GM21723 (cell line): ENCODE results near the gene LRP1-AS.

Experiments
- ATAC-seq: cut with Tn5 transposase; IDR thresholded peaks from one replicate; pipeline ENCODE4 v1.9.1; 2021; ENCODE audit warnings: mild to moderate bottlenecking, moderate library complexity; ENCODE audit not compliant: unreplicated experiment

LRP1-AS gene

DNA sequence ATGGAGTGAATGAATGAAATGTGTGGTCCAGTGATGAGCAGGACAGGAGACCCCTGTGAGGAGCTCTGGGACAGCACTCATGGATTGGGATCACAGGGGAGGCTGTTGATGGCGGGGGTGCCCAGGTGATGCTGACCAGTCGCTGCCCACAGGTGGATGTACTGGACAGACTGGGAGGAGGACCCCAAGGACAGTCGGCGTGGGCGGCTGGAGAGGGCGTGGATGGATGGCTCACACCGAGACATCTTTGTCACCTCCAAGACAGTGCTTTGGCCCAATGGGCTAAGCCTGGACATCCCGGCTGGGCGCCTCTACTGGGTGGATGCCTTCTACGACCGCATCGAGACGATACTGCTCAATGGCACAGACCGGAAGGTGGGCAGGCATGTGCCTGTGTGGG is 13.3 kb upstream of the LRP1-AS start:
- no peak for ATAC-seq

DNA sequence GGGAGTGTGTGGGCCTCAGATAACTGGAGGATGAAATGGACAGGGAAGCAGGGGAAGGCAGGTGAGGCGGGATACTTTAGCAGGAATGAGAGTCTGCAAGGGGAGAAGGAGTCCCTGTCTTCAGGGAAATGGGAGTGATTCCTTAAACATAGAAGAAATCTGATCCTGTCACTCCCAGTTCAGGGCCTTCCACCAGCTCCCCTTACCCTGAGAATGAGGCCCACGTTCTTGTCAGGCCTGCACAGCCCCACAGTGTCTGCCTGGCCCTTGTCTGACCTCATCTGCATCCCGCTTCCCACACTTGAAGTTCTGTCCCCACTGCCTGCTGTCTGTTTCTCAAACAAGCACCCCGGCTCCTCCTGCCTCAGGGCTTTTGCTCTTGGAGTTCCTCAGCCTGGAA is 12.6 kb upstream of the LRP1-AS start:
- no peak for ATAC-seq

DNA sequence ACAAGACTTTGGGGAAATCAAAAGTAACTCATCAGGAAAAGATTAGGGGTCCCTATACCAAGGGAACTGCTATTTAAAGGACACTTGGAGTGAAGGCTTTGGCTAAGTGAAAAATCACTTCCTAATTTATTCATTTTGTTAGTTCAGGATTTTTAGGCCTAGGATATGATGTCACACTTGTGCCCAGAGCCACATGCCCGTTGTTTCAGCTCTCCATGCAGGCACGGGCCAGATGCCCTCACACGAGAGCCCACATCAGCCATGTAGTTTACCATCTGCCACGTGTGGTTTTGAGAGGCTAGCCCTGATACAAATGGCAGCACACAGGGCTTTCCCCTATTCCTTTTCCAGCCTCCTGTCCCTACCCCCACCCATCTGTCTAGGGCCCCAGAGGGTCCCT is 11.9 kb upstream of the LRP1-AS start:
- no peak for ATAC-seq

DNA sequence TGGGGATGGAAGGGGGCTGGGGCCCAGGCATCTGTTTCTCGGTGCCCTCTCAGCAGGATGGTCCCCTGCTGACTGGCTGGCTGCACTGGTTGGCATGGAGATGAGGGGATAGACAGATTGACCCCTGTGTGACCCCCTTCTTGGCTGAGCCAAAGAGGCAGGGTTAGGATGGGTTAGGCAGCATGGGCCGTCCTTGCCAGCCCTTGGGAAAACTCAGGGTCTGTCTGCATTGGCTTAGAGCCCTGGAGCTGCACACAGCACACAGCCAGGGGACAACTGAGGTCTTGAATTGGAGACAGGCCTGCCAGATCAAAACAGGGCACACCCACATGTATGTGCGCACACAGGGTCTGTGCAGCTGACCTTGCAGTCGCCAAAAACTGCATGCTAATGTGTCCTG is 11.2 kb upstream of the LRP1-AS start:
- ATAC-seq, result no peak

DNA sequence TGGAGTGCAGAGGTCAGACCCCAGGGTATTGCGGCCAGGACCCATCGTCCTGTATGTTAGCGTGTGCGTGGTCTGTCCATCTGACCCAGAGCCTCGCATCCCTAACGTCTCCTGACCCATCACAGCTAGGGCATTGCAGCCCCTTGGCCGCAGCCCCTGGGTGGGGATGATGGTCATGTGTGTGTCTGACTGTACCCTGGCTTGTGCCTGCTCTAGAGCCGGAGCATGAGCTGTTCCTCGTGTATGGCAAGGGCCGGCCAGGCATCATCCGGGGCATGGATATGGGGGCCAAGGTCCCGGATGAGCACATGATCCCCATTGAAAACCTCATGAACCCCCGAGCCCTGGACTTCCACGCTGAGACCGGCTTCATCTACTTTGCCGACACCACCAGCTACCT is 10.8 kb upstream of the LRP1-AS start:
- no peak for ATAC-seq

DNA sequence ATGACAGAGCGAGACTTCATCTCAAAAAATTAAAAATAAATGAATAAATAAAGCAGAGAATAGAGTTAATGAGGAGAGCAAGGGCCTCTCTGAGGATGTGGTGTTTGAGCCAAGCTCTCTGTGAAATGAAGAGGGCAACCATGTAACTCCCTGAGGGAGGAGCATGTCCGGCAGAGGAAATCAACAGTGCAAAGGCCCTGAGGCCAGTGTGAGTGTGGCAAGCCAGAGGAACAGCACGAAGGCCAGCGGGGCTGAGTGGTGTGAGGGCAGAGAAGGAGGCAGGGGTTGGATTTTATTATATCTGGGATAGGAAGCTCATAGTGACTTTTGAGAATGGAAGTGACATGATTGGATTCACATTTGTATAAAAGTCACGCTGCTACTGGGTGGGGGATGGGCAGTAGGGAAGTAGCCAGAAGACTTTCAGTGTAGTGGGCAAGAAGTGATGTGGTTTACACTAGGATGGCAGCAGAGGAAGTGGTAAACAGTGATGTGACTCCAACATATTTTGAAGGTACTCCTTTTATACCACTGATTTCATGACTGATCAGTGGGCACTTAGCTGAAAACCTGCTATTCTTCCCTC is 10.3 kb upstream of the LRP1-AS start:
- ATAC-seq, result no peak

DNA sequence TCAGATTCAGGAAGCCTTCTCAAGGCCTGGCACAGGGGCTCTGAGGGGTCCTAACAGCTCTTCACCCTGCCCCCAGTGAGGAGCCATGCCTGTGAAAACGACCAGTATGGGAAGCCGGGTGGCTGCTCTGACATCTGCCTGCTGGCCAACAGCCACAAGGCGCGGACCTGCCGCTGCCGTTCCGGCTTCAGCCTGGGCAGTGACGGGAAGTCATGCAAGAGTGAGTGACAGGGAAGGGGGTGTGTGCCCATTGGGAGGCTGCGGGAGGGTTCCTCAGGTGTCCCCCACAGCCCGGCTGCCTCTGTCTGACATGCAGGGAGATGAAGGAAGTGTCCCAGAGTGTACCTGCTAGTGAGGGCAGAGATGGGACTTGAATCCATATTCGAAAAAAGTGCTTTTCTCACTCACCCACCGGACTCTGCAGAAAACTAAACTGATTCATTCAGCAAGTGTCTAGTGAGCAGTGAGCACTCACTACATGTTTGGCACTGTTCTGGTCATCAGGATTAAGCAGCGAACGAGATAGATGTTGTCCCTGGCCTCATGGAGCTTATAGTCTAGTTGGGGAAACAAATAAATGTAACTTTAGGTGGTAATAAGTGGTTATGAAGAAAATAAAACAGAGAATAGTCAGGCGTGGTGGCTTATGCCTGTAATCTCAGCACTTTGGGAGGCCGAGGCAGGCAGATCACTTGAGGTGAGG is 9.4 kb upstream of the LRP1-AS start:
- no peak for ATAC-seq

DNA sequence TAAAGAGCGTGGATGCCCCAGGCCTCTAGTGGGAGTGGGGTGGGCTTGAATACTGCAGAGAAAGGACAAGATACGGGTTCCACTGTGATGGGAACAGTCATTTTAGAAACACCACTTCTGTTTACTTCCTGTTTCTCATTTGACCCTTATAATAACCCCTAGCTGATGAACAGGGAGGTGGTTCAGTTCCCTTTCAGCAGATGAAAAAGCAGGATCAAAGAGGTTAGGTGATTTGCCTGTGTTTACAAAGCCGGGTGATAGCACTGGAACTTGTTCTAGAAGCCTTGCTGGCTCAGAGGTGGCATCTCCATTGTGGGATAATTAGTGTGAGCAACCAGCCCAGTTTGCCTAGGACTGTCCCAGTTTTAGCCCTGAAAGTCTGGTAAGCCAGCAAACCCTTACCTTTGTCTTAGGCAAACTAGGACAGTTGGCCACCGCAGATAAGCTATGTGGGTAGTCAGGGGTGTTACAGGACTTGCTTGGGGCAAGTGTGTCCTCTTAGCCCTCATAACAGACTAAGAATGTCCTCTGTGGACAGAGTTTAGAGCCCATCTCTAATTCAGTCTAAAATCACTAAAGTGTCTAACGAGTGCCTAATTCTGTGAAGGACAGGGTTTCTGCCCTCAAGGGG is 7.5 kb upstream of the LRP1-AS start:
- no peak for ATAC-seq

DNA sequence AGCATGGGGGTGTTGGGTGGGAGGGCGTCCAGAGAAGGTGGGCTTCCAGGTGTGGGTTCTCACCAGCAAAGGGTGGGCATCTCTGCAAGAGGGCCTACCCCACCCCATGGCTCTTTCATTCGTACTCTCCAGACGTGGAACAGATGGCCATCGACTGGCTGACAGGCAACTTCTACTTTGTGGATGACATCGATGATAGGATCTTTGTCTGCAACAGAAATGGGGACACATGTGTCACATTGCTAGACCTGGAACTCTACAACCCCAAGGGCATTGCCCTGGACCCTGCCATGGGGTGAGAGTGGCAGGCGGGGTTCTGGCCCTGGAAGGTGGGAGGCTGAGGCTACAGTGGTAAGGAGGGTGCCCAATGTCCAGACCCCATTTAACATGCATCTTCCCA is 6.7 kb upstream of the LRP1-AS start:
- no peak for ATAC-seq

DNA sequence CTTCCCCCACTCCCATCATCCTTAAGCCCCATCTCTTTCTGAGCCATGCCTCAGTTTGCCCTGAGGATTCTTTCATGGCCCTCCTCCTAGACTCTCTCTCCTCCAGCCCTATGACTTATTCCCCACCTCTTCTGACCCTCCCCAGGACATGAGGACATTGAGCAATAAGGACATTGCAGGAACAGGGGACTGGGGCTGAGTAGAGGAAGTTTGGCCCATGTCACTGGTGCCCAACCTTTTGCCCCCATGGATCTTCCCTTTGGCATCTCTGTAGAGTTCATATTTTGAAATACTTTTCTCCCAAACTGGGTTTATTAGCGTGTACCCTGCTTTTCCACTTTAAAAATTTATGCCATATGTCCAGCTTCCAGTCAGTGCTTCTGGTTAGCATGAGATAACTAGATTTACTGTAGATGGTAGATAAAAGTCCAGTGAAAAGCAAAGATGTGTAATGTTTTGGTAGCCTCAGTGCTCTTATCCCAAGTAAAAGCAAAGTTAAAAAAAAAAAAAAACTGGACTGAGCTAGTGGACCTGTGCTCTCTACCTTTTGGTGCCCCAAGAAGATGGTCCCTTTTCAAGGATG is 6.1 kb upstream of the LRP1-AS start:
- ATAC-seq, result no peak

DNA sequence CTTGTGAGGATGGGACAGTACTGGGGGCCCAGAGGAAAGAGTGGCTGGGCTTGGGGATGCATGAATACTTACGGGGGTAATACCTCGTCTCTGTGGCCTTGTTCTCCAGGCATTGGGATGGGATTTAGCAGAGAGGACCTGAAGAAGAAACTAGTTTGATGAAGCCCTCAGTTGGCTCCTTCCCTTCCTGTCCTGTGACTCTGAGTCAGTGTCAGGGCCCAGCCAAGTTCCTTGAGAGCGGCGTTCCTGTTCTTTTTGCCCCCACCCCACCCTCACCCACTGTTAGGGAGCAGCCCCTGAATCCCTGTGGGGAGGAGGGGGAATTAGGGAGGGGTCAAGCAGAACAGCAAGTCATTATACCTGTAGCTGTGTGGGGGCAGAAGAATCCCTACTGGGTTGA is 5.2 kb upstream of the LRP1-AS start:
- no peak for ATAC-seq

DNA sequence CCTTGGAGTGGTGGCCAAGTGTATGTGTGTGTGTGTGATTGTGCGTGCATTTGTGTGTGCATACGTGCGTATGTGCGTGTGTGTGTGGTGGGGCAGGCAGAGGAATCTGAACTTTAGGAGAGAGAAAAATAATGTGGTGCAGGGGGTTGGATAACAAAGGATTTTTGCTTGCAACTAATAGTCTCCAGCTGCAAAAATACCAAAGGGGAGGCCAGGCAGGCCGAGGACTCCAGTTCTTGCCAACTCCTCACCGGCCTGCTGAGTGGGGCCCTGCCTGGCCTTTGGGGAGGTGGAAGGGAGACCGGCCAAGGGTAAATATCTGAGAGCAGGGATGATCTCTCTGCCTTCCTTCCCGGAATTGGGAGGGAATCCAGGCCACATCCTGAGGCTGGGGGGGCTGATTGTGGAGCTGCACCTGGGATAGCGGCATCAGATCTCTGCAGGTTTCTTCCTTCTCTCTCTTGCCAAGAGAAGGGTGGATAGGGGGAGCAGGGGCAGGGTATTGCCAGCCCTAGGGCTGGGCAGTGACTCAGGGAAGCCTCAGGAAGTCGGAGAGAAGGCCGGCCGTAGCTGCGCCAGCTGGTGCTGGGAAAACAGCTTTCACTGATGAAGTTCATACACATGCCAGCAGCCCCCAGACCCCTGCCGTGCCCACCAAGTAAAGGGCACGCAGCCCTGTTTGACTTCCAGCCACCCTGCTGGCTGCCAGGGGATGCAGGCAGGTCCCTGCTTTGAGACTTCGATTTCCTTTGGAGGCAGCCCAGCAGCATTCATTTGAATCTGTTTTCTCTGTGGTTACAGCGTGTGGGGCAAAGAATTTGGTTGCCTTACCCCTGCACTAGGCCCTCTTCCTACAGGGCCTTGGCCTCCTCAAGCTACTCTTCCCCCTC is 4.6 kb upstream of the LRP1-AS start:
- ATAC-seq, result no peak

DNA sequence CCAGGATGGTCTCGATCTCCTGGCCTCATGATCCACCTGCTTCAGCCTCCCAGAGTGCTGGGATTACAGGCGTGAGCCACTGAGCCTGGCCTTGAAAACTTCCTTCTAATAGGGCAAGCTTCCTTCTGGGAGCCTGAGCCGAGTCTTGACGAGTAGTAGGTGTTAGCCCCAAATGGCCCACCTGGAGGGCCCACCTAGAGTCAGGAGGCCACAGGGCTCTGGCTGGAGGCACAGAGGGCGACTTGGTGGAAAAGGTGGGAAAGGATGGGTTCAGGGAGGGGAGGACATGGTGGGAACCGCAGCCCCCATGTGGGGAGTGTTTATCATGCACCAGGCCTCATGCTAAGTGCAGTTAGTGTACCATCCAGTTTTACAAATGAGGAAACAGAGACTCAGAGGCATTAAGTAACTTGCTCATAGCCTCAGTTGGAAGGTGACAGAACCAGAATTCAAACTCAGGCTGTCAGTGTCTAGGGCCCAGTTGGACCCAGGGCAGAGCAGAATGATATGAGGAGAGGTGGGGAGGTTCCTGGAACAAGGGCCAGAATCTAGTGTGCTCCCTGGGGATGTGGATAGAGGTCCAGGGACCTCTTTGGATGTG is 3.1 kb upstream of the LRP1-AS start:
- ATAC-seq, result no peak

DNA sequence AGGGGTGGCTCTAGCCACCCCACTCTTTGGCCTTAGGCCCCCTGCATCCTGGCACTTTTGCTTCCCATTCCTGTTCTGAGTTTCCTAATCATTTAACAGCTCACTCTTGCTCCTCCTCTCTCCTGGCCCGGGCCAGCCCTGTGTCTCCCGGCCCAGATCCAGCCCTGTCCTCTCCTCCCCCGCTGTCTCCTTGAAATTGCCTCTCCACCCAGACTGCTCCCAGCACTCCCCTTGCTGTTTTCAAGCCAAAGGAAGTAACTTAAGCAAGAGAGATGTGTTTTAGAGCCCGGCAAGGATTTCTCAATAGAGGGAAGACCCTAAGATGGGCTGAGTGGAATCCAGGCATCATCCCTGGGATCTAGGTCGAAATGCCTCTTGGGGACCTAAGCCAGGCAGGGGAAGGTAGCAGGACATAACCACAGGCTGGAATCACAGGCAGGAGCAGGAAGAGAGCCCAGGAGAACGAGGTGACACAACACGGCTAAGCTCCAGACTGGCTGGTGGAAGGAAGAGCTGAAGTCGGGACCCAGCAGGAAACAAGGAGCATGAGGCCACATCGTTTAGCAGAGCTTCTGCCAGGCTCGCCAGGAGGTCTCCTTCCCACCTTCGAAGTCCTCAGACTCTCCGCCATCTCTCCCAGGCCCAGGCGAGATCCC is 2.0 kb upstream of the LRP1-AS start:
- ATAC-seq, result no peak

DNA sequence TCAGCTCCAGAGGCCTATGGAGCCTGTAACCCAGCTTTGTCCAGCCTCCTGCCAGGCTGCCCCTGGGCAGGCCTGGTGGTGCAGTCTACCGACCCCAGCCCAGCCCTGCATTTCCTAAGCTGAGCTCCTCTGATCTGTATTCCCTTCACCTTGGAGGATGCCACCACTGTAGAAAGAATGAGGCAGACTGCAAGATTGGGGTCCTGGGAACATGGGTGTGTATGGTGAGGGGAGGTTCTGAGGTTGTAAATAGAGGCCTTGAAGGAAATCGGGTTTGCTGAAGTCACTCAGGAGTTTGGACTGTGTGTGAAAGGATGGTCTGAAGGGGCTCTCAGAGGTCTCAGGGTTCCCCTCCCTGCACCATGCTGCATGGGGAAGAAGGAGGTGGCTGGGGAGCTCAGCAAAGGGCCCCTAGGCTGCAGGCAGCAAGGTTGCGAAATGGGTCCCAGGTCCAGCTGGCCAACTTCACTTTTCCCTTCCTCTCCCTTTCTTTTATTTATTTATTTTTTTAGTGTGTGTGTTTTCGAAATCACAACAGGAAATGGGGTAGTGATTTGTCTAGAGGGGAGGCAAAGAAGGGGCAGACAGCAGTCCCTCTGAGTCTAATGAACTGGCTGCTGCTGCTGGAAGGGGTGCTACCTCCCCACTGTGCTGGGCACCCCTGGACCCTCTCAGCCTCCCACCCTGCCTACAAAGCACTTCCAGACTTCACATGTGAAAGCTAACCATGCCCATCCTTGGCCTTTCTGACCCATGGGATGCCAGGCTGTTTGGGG is 1.2 kb upstream of the LRP1-AS start:
- no peak for ATAC-seq

DNA sequence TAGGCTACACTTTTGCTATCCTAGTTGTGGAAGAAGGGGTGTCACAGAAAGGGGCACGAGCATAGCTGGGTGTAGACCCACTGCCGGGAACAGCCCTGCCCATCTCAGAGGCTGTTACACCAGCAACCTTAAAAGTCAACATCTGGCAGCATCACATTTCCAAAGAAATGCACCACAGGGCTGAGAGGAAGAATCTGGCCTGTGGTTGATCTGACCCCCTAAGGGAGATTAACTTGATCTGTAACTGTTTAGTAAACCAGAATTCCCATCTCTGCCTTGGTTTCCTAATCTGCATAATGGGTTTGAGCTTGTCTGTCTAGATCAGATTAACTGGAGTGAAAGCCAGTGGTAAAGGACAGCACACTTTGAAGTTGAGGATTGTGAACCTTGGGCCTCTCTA is 1.3 kb downstream of the LRP1-AS start:
- no peak for ATAC-seq

DNA sequence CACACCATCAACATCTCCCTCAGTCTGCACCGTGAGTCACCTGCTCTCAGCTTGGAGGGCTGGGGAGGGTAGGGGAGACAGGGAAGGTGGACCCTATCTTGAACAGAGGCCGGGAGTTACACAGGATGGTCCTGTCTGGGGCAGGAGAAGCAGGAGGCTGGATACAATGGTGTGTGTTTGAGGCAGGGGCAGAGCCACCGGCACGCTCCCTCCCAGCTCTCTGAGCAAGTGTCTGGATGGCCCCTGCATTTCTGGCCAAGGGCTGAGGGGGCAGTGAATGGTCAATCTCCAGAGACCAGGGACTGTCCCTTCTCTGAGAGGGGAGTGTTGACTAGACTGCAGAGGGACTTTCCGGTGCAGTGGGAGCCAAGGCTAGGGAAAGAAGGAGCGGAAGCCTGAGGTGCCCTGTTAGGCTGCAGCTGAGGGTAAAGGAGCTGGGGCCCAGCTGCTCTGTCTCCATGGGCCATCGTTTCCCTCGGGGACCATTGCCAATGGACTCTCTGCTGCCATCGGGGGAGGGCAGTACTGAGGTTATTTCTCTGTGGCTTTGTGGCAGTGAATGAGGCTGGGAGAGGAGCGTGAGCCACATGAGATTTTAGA is 1.9 kb downstream of the LRP1-AS start:
- ATAC-seq, result no peak

DNA sequence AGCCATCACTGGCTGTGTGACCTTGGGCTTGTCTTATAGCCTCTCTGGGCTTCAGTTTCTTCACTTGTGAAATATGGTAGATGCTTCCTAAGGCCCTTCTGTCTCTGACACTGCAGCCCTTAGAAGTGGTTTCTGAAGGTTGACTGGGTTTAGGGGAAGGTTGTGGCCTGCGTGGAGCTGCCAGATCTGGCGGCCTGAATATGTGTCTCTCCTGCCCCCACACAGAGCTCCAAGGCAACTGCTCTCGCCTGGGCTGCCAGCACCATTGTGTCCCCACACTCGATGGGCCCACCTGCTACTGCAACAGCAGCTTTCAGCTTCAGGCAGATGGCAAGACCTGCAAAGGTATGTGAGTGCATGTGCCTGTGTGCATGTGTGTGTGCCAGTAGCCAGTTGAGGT is 4.0 kb downstream of the LRP1-AS start:
- no peak for ATAC-seq

DNA sequence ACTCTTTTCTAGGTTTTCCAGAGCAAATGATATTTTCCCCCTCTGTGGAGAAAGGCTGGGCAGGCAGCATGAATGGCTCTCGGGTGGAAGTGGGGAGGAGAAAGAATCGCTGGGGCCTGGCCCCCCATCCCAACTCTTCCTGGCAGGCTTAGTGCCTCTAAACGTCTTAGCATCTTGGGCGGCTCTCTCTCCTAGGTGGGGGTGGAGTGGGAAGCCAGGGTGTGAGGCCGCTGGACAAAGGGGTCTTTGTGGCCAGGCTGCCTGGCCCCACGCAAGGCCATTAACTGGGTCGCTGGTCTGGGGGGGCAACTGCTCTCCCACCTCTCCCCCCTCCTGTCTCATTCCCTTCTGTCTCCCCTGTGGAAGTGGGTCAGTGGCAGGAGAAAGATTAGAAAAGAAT is 4.7 kb downstream of the LRP1-AS start:
- ATAC-seq, result no peak
